ENCODE measurements around the gene DCST1. TPM values are rescaled to one million over a fixed set of nuclear protein-coding genes. Genes with fewer than 3 reads are reported as not detected.

The DCST1 gene
- total RNA-seq, 1 donor from 2014 or later: not detected

DNA sequence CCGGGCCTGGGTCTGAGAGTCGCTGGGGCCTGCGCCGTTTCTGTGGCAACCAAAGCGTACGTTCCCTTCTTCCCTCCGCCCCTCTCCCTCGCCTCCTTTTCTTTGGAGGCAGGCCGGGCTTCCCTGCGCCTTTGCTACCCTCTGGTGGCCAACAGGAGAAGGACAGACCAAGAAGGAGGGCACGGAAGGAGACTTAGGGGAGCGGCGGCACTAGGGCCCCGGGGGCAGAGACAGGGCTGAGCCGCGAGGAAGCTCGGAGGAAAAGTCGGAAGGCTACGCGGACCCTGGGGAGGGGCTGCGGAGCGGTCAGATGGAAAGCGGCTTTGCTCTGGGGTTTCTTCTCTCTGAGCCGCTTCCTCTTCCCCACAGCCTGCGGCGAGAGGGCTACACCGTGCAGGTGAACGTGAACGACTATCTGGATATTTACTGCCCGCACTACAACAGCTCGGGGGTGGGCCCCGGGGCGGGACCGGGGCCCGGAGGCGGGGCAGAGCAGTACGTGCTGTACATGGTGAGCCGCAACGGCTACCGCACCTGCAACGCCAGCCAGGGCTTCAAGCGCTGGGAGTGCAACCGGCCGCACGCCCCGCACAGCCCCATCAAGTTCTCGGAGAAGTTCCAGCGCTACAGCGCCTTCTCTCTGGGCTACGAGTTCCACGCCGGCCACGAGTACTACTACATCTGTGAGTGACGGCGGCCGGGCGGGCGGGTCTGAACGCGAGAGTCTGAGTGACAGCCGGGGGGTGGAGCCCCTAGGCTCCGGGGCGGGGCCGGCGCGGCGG lies 51.3 kb downstream of the DCST1 start:
- Mint-ChIP-seq H3K9me3 (no peaks in the 10 kb centered on the region), H3K36me3 (ENCODE audit: low read depth) (no peaks in the 10 kb centered on the region), H3K27ac (ENCODE audit: unreplicated experiment) (peak overlapping the region; percentile 86), H3K4me3 (peak overlapping the region; percentile 93), H3K27me3 (ENCODE audit: low read depth) (peaks cover 47% of the 10 kb centered on the region), H3K4me1 (peaks cover 35% of the 10 kb centered on the region)
- DNase-seq (ENCODE audit: low read depth, low spot score): peak; percentile 95
- TF ChIP-seq, protein P1, sequence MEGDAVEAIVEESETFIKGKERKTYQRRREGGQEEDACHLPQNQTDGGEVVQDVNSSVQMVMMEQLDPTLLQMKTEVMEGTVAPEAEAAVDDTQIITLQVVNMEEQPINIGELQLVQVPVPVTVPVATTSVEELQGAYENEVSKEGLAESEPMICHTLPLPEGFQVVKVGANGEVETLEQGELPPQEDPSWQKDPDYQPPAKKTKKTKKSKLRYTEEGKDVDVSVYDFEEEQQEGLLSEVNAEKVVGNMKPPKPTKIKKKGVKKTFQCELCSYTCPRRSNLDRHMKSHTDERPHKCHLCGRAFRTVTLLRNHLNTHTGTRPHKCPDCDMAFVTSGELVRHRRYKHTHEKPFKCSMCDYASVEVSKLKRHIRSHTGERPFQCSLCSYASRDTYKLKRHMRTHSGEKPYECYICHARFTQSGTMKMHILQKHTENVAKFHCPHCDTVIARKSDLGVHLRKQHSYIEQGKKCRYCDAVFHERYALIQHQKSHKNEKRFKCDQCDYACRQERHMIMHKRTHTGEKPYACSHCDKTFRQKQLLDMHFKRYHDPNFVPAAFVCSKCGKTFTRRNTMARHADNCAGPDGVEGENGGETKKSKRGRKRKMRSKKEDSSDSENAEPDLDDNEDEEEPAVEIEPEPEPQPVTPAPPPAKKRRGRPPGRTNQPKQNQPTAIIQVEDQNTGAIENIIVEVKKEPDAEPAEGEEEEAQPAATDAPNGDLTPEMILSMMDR (conservative IDR thresholded peaks at IDR 0.05): peak; percentile 96

- TF ChIP-seq, protein P1 (conservative IDR thresholded peaks at IDR 0.05): no peak
- H3K4me3 Mint-ChIP-seq: peak overlapping the region; percentile 93
- no peak overlapping the region for H3K27ac Mint-ChIP-seq (ENCODE audit: unreplicated experiment)
- DNase-seq (ENCODE audit: low read depth, low spot score): no peak
- no peaks in the 10 kb centered on the region for H3K9me3 Mint-ChIP-seq
- peaks cover 35% of the 10 kb centered on the region for H3K4me1 Mint-ChIP-seq
- H3K27me3 Mint-ChIP-seq (ENCODE audit: low read depth): peaks cover 46% of the 10 kb centered on the region
- no peaks in the 10 kb centered on the region for H3K36me3 Mint-ChIP-seq (ENCODE audit: low read depth)
Observed at GRCh38 chr1:155085504-155086127, 52.0 kb downstream of the DCST1 start.

DNA sequence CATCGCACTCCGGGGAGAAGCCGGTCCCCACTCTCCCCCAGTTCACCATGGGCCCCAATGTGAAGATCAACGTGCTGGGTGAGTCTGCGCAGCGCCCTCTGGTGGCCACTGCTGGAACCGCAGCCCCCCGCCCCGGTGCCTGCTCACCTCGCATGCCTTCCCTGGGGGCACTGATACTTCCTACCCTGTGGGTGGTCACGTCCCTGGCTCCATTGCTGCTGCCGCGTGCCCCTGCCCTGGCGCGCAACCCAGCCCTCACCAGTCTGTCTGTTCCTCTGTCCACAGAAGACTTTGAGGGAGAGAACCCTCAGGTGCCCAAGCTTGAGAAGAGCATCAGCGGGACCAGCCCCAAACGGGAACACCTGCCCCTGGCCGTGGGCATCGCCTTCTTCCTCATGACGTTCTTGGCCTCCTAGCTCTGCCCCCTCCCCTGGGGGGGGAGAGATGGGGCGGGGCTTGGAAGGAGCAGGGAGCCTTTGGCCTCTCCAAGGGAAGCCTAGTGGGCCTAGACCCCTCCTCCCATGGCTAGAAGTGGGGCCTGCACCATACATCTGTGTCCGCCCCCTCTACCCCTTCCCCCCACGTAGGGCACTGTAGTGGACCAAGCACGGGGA lies 52.6 kb downstream of the DCST1 start:
- Mint-ChIP-seq H3K9me3 (no peaks in the 10 kb centered on the region), H3K36me3 (ENCODE audit: low read depth) (no peaks in the 10 kb centered on the region), H3K27ac (ENCODE audit: unreplicated experiment) (no peak overlapping the region), H3K4me1 (peaks cover 34% of the 10 kb centered on the region), H3K27me3 (ENCODE audit: low read depth) (peaks cover 42% of the 10 kb centered on the region), H3K4me3 (peak overlapping the region; percentile 73)
- peak; percentile 83 for DNase-seq (ENCODE audit: low read depth, low spot score)
- TF ChIP-seq, protein P1 (conservative IDR thresholded peaks at IDR 0.05): peak; percentile 98

GRCh38 chr1:155086856-155087535 lies 53.4 kb downstream of the DCST1 start:
- peak overlapping the region; percentile 82 for H3K4me3 Mint-ChIP-seq
- H3K27ac Mint-ChIP-seq (ENCODE audit: unreplicated experiment): no peak overlapping the region

More at GRCh38 chr1:155086856-155087535, 53.4 kb downstream of the DCST1 start:
- Mint-ChIP-seq H3K4me1 (peaks cover 31% of the 10 kb centered on the region), H3K27me3 (ENCODE audit: low read depth) (peaks cover 40% of the 10 kb centered on the region), H3K9me3 (no peaks in the 10 kb centered on the region), H3K36me3 (ENCODE audit: low read depth) (no peaks in the 10 kb centered on the region)
- DNase-seq (ENCODE audit: low read depth, low spot score): no peak
- TF ChIP-seq, protein P1 (conservative IDR thresholded peaks at IDR 0.05): no peak

All from neural crest cell (in vitro differentiated cells).